DND-41 (cell line): ENCODE data around the gene TCF23.

Source experiments
- CTCF ChIP-seq: IDR thresholded peaks from 2 replicates; pipeline ENCODE4 v1.5.1; 2012; ENCODE audit warnings: borderline replicate concordance, low read length, moderate library complexity, mild to moderate bottlenecking; ENCODE audit not compliant: poor library complexity, severe bottlenecking; ENCODE audit errors: extremely low read depth
- EZH2 ChIP-seq: IDR thresholded peaks from 3 replicates; pipeline ENCODE4 v1.6.1; 2012; ENCODE audit warnings: borderline replicate concordance, low read depth, mild to moderate bottlenecking, moderate library complexity, low read length, inconsistent platforms; ENCODE audit not compliant: severe bottlenecking

GRCh38 chr2:27131429-27131828 is 17.4 kb upstream of the TCF23 start:
- TF ChIP-seq CTCF (no peak), EZH2 (no peak)
